Mesenchymal stem cell (in vitro differentiated cells and primary cell): ENCODE measurements around the gene CFAP74.

Experiments
- DNase-seq: peaks from one replicate; pipeline ENCODE4 v3.0.0-alpha.2; 2013
- H2AFZ ChIP-seq: one replicate; pipeline ENCODE4 v1.6.1; 2013; ENCODE audit warnings: low read depth, mild to moderate bottlenecking, control low read depth, inconsistent platforms, low read length, moderate library complexity
- H2AK5ac ChIP-seq: 2 replicates; pipeline ENCODE4 v1.6.1; 2013; ENCODE audit warnings: low read length, moderate library complexity, mild to moderate bottlenecking, inconsistent platforms; ENCODE audit not compliant: severe bottlenecking
- H2BK120ac ChIP-seq: one replicate; pipeline ENCODE4 v1.6.1; 2013; ENCODE audit warnings: low read depth, mild to moderate bottlenecking, inconsistent platforms, low read length, moderate library complexity
- H2BK12ac ChIP-seq, 2 experiments: one replicate each; pipeline ENCODE4 v1.6.1; 2013; ENCODE audit warnings: inconsistent platforms in 2 of 2, low read length in 2 of 2, mild to moderate bottlenecking in 2 of 2, moderate library complexity in 2 of 2, control low read depth in 1 of 2
- H2BK15ac ChIP-seq: one replicate; pipeline ENCODE4 v1.6.1; 2013; ENCODE audit warnings: mild to moderate bottlenecking, low read depth, inconsistent platforms; ENCODE audit not compliant: poor library complexity, severe bottlenecking
- H2BK5ac ChIP-seq: 2 replicates; pipeline ENCODE4 v1.6.1; 2013; ENCODE audit warnings: low read depth, mild to moderate bottlenecking, low read length, control low read depth, inconsistent platforms; ENCODE audit not compliant: poor library complexity, severe bottlenecking
- H3K14ac ChIP-seq, 2 experiments: one replicate each; pipeline ENCODE4 v1.6.1; 2013; ENCODE audit warnings: inconsistent platforms in 2 of 2, low read length in 2 of 2, control low read depth in 1 of 2, mild to moderate bottlenecking in 1 of 2, moderate library complexity in 1 of 2
- H3K18ac ChIP-seq, 2 experiments: one replicate each; pipeline ENCODE4 v1.6.1; 2013; ENCODE audit warnings: inconsistent platforms in 2 of 2, low read length in 2 of 2, control low read depth in 1 of 2, low read depth in 1 of 2, mild to moderate bottlenecking in 1 of 2
- H3K23ac ChIP-seq, 2 experiments: one replicate each; pipeline ENCODE4 v1.6.1; 2013; ENCODE audit warnings: inconsistent platforms in 2 of 2, low read length in 2 of 2, mild to moderate bottlenecking in 2 of 2, moderate library complexity in 2 of 2, control low read depth in 1 of 2
- H3K27ac ChIP-seq: 2 replicates; pipeline ENCODE4 v1.5.1; 2013; ENCODE audit warnings: mild to moderate bottlenecking, moderate library complexity, low read length, control low read depth, inconsistent platforms; ENCODE audit not compliant: poor library complexity, severe bottlenecking
- H3K27me3 ChIP-seq, 2 experiments: 2 replicates each; pipeline versions ENCODE4 v1.6.1 to v1.7.0; 2013; ENCODE audit warnings: low read length in 2 of 2, mild to moderate bottlenecking in 2 of 2, moderate library complexity in 2 of 2, control low read depth in 1 of 2, inconsistent platforms in 1 of 2; ENCODE audit not compliant: control insufficient read depth in 1 of 2, insufficient read depth in 1 of 2
- H3K36me3 ChIP-seq, 2 experiments: 2 replicates each; pipeline versions ENCODE4 v1.6.1 to v1.7.0; 2013; ENCODE audit warnings: low read length in 2 of 2, control low read depth in 1 of 2, inconsistent platforms in 1 of 2, low read depth in 1 of 2, mild to moderate bottlenecking in 1 of 2; ENCODE audit not compliant: insufficient read depth in 2 of 2, control insufficient read depth in 1 of 2
- H3K4ac ChIP-seq, 2 experiments: one replicate each; pipeline ENCODE4 v1.6.1; 2013; ENCODE audit warnings: inconsistent platforms in 2 of 2, low read length in 2 of 2, mild to moderate bottlenecking in 2 of 2, moderate library complexity in 2 of 2, control low read depth in 1 of 2, low read depth in 1 of 2
- H3K4me1 ChIP-seq: 2 replicates; pipeline ENCODE4 v1.6.1; 2013; ENCODE audit warnings: low read depth, low read length, control low read depth; ENCODE audit not compliant: control insufficient read depth, insufficient read depth
- H3K4me2 ChIP-seq: 2 replicates; pipeline ENCODE4 v1.6.1; 2013; ENCODE audit warnings: low read length, mild to moderate bottlenecking, inconsistent platforms; ENCODE audit not compliant: poor library complexity, severe bottlenecking
- H3K4me3 ChIP-seq, 2 experiments: 2 replicates each; pipeline versions ENCODE4 v1.5.1 to v1.7.0; 2013; ENCODE audit warnings: low read length in 2 of 2, mild to moderate bottlenecking in 2 of 2, control low read depth in 1 of 2, low read depth in 1 of 2; ENCODE audit not compliant: insufficient read depth in 1 of 2
- H3K79me1 ChIP-seq: replicated peaks from 2 replicates; pipeline ENCODE4 v1.6.1; 2013; ENCODE audit warnings: mild to moderate bottlenecking, control low read depth, low read length, inconsistent platforms; ENCODE audit not compliant: poor library complexity, severe bottlenecking
- H3K9ac ChIP-seq: 2 replicates; pipeline ENCODE4 v1.7.0; 2013; ENCODE audit warnings: mild to moderate bottlenecking, low read length, moderate library complexity
- H3K9me3 ChIP-seq: 2 replicates; pipeline ENCODE4 v1.7.0; 2013; ENCODE audit warnings: mild to moderate bottlenecking, low read length; ENCODE audit not compliant: control insufficient read depth
- H4K8ac ChIP-seq: one replicate; pipeline ENCODE4 v1.6.1; 2013; ENCODE audit warnings: inconsistent platforms, mild to moderate bottlenecking, low read length, moderate library complexity
- H4K91ac ChIP-seq: one replicate; pipeline ENCODE4 v1.6.1; 2013; ENCODE audit warnings: mild to moderate bottlenecking, low read length, inconsistent platforms
- WGBS: methylation state at CpG from one replicate; pipeline ENCODE4 v1.1.7; 2013; ENCODE audit warnings: mixed read lengths; 5-methylcytosine and 5-hydroxymethylcytosine counted together

CFAP74 gene

GRCh38 chr1:2032737-2033136 is 29.2 kb upstream of the CFAP74 start:
- 79% methylated on average over 11 of the region's 14 CpGs for WGBS
- Histone ChIP-seq H3K4me1 (no peaks in the 10 kb centered on the region), H2AK5ac (no peak overlapping the region), H3K36me3 (no peaks in the 10 kb centered on the region), H3K9ac (no peak overlapping the region), H2BK15ac (no peak overlapping the region), H2BK5ac (no peak overlapping the region), H4K91ac (no peak overlapping the region), H3K14ac (no peak overlapping the region), H2BK120ac (no peak overlapping the region), H3K18ac (no peak overlapping the region), H3K4me2 (no peak overlapping the region), H3K23ac (no peak overlapping the region), H3K79me1 (no peaks in the 10 kb centered on the region), H3K4me3 (no peak overlapping the region), H4K8ac (no peak overlapping the region), H3K9me3 (no peaks in the 10 kb centered on the region), H2BK12ac (no peak overlapping the region), H3K27ac (no peak overlapping the region), H3K27me3 (peaks cover 37 to 45% of the 10 kb centered on the region in 2 experiments), H3K4ac (no peak overlapping the region), H2AFZ (no peak overlapping the region)
- no peak for DNase-seq

GRCh38 chr1:2031546-2032540 is 28.3 kb upstream of the CFAP74 start:
- DNase-seq, result no peak
- Histone ChIP-seq H3K14ac (no peak overlapping the region), H3K9ac (no peak overlapping the region), H3K18ac (no peak overlapping the region), H3K36me3 (no peaks in the 10 kb centered on the region), H3K4me3 (no peak overlapping the region), H4K91ac (no peak overlapping the region), H2BK5ac (no peak overlapping the region), H3K27me3 (peaks cover 36% of the 10 kb centered on the region in 2 experiments), H3K4me1 (no peaks in the 10 kb centered on the region), H2AFZ (no peak overlapping the region), H3K9me3 (no peaks in the 10 kb centered on the region), H4K8ac (no peak overlapping the region), H2AK5ac (no peak overlapping the region), H3K23ac (no peak overlapping the region), H2BK15ac (no peak overlapping the region), H3K27ac (no peak overlapping the region), H2BK12ac (no peak overlapping the region), H3K4ac (no peak overlapping the region), H2BK120ac (no peak overlapping the region), H3K79me1 (no peaks in the 10 kb centered on the region), H3K4me2 (no peak overlapping the region)
- WGBS, result 74% methylated on average over 30 of the region's 33 CpGs

GRCh38 chr1:2030076-2030871 is 26.7 kb upstream of the CFAP74 start:
- H3K4me2 ChIP-seq, result no peak overlapping the region
- no peak overlapping the region for H2BK15ac ChIP-seq
- H4K8ac ChIP-seq, result no peak overlapping the region
- no peak overlapping the region for H2BK5ac ChIP-seq
- no peak overlapping the region for H2AFZ ChIP-seq
- no peaks in the 10 kb centered on the region for H3K4me1 ChIP-seq
- H3K79me1 ChIP-seq, result no peaks in the 10 kb centered on the region
- H3K14ac ChIP-seq, result no peak overlapping the region
- H3K27me3 ChIP-seq, result peaks cover 32 to 45% of the 10 kb centered on the region in 2 experiments
- WGBS, result 91% methylated on average over 42 of the region's 42 CpGs
- no peak overlapping the region for H2BK120ac ChIP-seq
- peak overlapping the region in 1 of 2 experiments; percentile 88 for H3K23ac ChIP-seq
- no peak overlapping the region for H3K4me3 ChIP-seq
- H3K36me3 ChIP-seq, result no peaks in the 10 kb centered on the region
- no peak overlapping the region for H2BK12ac ChIP-seq
- no peak for DNase-seq
- no peak overlapping the region for H3K27ac ChIP-seq
- no peaks in the 10 kb centered on the region for H3K9me3 ChIP-seq
- H4K91ac ChIP-seq, result no peak overlapping the region
- no peak overlapping the region for H3K18ac ChIP-seq
- H2AK5ac ChIP-seq, result no peak overlapping the region
- H3K9ac ChIP-seq, result no peak overlapping the region
- H3K4ac ChIP-seq, result no peak overlapping the region

- no peak overlapping the region for H2BK5ac ChIP-seq
- no peak overlapping the region for H2AFZ ChIP-seq
- no peak overlapping the region for H2BK12ac ChIP-seq
- no peaks in the 10 kb centered on the region for H3K4me1 ChIP-seq
- H3K27me3 ChIP-seq, result peaks cover 32 to 49% of the 10 kb centered on the region in 2 experiments
- H3K4me2 ChIP-seq, result no peak overlapping the region
- no peak overlapping the region for H3K18ac ChIP-seq
- no peak overlapping the region for H2BK120ac ChIP-seq
- H3K79me1 ChIP-seq, result no peaks in the 10 kb centered on the region
- H3K36me3 ChIP-seq, result no peaks in the 10 kb centered on the region
- no peak overlapping the region for H4K8ac ChIP-seq
- DNase-seq, result no peak
- H3K9me3 ChIP-seq, result no peaks in the 10 kb centered on the region
- H2BK15ac ChIP-seq, result no peak overlapping the region
- no peak overlapping the region for H3K23ac ChIP-seq
- H3K4ac ChIP-seq, result no peak overlapping the region
- no peak overlapping the region for H3K4me3 ChIP-seq
- H2AK5ac ChIP-seq, result no peak overlapping the region
- 89% methylated on average over 15 of the region's 15 CpGs for WGBS
- no peak overlapping the region for H4K91ac ChIP-seq
- H3K27ac ChIP-seq, result no peak overlapping the region
- no peak overlapping the region for H3K14ac ChIP-seq
- H3K9ac ChIP-seq, result no peak overlapping the region
These were observed 26.0 kb upstream of the CFAP74 start for GRCh38 chr1:2029561-2029960.
